ENCODE measurements around the gene COL11A1. TPM values are rescaled to one million over a fixed set of nuclear protein-coding genes. Genes with fewer than 3 reads are reported as not detected.
"Not testable (repeated sequence)": the region's sequence is repeated elsewhere in the genome, so short reads cannot be mapped to it uniquely, and the experiment has no call there.

The COL11A1 gene
- total RNA-seq, 1 donor from 2014 or later, result 373 TPM

DNA sequence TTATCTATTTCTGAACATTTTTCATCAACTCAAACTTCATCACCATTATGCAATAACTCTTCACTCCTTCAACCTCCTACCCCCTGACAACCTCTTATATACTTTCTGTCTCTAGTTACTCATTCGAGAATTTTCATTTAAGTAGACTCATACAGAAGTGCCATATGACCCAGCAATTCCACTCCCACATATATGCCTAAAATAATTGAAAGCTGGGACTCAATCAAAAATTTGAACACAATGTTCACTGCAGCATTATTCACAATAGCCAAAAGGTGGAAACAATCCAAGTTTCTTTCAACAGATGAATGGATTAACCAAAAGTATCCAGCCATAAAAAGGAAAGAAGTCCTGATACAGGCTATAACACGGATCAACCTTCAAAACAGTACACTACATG is 24.1 kb downstream of the COL11A1 start:
- peak; percentile 19 for DNase-seq (ENCODE audit: low spot score)

GRCh38 chr1:103075316-103076000 is 32.9 kb downstream of the COL11A1 start:
- no peak for DNase-seq (ENCODE audit: low spot score)

- no peak for DNase-seq (ENCODE audit: low spot score)
These were observed 34.1 kb downstream of the COL11A1 start for GRCh38 chr1:103074224-103074623.

- no peak for DNase-seq (ENCODE audit: low spot score)
These were observed 39.1 kb downstream of the COL11A1 start for GRCh38 chr1:103069201-103069600.

GRCh38 chr1:103063921-103064320 is 44.4 kb downstream of the COL11A1 start:
- no peak for DNase-seq (ENCODE audit: low spot score)

- DNase-seq (ENCODE audit: low spot score), result peak; percentile 13
These were observed 49.9 kb downstream of the COL11A1 start for GRCh38 chr1:103058391-103058790.

DNA sequence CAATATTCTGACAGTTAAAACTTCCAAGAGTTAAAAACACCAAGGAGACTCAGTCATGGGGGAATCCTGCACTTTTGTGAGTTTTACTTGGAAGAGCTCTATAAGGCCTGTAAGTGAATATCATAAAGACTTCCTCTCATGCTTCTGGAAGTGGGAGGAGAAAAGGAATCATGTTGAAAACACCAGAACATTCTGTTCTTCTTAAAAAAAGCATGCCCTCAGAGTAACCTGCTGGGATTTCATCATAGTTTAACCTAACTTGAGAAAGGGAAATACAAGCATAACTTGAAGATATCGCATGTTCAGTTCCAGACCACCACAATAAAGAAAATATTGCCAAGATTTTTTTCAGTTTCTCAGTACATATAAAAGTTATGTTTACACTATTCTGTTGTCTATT is 51.9 kb downstream of the COL11A1 start:
- no peak for DNase-seq (ENCODE audit: low spot score)

DNA sequence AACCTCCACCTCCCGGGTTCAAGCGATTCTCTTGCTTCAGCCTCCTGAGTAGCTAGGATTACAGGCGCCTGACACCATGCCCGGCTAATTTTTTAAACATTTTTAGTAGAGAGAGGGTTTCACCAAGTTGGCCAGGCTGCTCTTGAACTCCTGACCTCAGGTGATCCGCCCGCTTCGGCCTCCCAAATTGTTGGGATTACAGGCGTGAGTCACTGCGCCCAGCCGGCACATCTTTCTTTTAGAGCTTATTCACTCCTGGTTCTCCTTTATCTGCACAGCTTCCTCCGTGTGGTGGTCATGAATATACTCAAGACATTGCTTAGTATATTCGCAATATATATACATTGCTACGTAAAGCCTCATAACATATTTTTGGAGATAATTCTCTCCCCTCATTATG is 80.2 kb downstream of the COL11A1 start:
- not testable (repeated sequence) for DNase-seq (ENCODE audit: low spot score)

GRCh38 chr1:103025858-103026409 is 82.4 kb downstream of the COL11A1 start:
- no peak for DNase-seq (ENCODE audit: low spot score)

- DNase-seq (ENCODE audit: low spot score), result no peak
These were observed 84.3 kb downstream of the COL11A1 start for GRCh38 chr1:103024051-103024450.

GRCh38 chr1:103002005-103002404 is 106.3 kb downstream of the COL11A1 start:
- no peak for DNase-seq (ENCODE audit: low spot score)

- no peak for DNase-seq (ENCODE audit: low spot score)
These were observed 129.4 kb downstream of the COL11A1 start for GRCh38 chr1:102978874-102979273.

- DNase-seq (ENCODE audit: low spot score), result no peak
These were observed 131.0 kb downstream of the COL11A1 start for GRCh38 chr1:102977292-102977691.

DNA sequence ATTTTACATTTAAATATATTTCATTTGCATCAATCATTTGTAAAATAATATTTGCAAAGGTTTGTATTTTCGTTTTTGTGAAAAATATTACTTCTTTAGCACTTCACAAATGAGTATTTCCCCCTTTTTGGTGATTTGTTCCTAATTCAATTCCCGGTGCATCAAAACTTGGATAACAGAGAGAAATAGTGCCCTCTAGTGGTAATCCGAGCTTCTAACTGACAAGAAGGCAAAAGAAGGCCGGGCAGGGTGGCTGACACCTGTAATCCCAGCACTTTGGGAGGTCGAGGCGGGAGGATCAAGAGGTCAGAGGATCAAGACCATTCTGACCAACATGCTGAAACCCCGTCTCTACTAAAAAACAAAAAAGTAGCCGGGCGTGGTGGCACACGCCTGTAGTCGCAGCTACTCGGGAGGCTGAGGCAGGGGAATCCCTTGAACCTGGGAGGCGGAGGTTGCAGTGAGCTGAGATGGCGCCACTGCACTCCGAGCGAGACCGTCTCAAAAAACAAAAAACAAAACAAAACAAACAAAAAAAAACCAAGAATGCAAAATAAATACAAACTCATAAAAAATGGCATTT is 137.7 kb downstream of the COL11A1 start:
- DNase-seq (ENCODE audit: low spot score), result peak; percentile 29

DNA sequence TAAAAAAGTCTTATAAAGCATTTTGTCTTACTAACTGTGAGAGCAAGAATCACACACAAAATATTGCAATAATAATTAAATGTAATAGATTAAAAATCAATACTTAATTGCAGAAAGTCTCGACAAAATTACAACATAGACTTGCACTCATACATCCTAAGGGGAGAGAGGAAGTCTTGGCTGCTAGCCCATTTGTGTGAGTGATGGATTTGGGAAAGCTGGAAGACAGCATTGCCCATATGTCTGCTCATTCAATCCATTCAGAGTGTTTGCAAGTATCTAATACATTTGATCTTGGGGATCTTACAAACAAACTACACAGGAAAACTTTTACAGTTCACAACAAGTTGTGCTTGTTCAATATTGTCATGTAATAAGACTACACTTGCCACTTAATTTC is 140.5 kb downstream of the COL11A1 start:
- DNase-seq (ENCODE audit: low spot score), result no peak

DNA sequence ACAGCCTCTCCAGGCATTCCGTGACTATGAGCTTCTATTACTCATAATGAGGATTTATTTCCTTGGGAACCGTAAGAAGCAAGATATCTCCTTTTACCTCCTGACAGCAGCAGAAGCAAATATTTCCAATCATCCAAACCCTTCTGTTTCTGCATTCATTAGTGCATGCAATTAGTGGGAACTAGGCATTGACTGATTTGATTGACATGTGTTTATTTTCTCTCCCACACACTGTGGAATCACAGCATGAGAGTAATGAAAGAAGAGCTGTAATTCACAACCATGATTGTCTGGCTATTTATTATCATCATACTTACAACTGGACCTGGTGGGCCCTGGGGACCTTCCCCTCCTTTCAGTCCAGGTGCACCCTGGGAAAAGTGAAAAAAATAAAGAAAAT is 146.8 kb downstream of the COL11A1 start:
- peak; percentile 56 for DNase-seq (ENCODE audit: low spot score)

- no peak for DNase-seq (ENCODE audit: low spot score)
These were observed 153.7 kb downstream of the COL11A1 start for GRCh38 chr1:102954576-102954975.

- DNase-seq (ENCODE audit: low spot score), result no peak
These were observed 155.9 kb downstream of the COL11A1 start for GRCh38 chr1:102952400-102952799.

GRCh38 chr1:102942324-102942723 is 166.0 kb downstream of the COL11A1 start:
- DNase-seq (ENCODE audit: low spot score), result no peak

- DNase-seq (ENCODE audit: low spot score), result no peak
These were observed 166.9 kb downstream of the COL11A1 start for GRCh38 chr1:102941366-102941947.

DNA sequence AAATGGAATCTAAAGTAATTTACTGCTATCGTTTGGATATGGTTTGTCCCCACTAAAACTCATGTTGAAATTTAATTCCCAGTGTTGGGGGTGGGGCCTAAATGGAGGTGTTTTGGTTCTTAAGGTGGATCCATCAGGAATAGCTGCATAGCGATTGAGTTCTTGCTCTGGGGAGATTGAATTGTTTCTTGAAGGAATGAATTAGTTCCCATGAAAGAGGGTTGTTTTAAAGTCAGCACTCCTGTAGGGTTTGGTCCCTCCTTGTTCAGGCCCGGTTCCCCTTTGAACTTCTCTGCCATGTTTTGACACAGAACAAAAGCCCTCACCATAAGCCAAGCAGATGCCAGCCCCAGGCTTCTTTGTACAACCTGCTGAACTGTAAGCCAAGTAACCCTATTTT is 170.9 kb downstream of the COL11A1 start:
- DNase-seq (ENCODE audit: low spot score), result no peak

DNA sequence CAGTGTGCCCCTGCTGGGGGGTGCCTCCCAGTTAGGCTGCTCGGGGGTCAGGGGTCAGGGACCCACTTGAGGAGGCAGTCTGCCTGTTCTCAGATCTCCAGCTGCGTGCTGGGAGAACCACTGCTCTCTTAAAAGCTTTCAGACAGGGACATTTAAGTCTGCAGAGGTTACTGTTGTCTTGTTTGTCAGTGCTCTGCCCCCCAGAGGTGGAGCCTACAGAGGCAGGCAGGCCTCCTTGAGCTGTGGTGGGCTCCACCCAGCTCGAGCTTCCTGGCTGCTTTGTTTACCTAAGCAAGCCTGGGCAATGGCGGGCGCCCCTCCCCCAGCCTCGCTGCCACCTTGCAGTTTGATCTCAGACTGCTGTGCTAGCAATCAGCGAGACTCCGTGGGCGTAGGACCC is 175.0 kb downstream of the COL11A1 start:
- DNase-seq (ENCODE audit: low spot score), result not testable (repeated sequence)

GRCh38 chr1:102919659-102920058 is 188.7 kb downstream of the COL11A1 start:
- DNase-seq (ENCODE audit: low spot score), result peak; percentile 26
